Retinal pigment epithelial cell (primary cell): ENCODE measurements around the gene TBC1D5.

ENCODE experiments used
- DNase-seq: peaks from one replicate; pipeline ENCODE4 v3.0.0-alpha.2; 2010; ENCODE audit warnings: low read depth
- H3K4me3 ChIP-seq: 2 replicates; pipeline ENCODE4 v1.5.1; 2011; ENCODE audit warnings: mild to moderate bottlenecking, low read length, control low read depth, moderate library complexity
- CTCF ChIP-seq: conservative IDR thresholded peaks from 2 replicates; pipeline ENCODE4 v1.5.1; 2011; ENCODE audit warnings: low read depth, low read length, control low read depth, inconsistent platforms

Gene TBC1D5

GRCh38 chr3:17302774-17303173 is 439.7 kb downstream of the TBC1D5 start:
- H3K4me3 ChIP-seq = no peak overlapping the region
- no peak for DNase-seq
- TF ChIP-seq CTCF = no peak

GRCh38 chr3:17302170-17302569 is 440.3 kb downstream of the TBC1D5 start:
- DNase-seq = no peak
- no peak for TF ChIP-seq CTCF
- H3K4me3 ChIP-seq = no peak overlapping the region

GRCh38 chr3:17301271-17301670 is 441.2 kb downstream of the TBC1D5 start:
- DNase-seq = no peak
- TF ChIP-seq CTCF = no peak
- no peak overlapping the region for H3K4me3 ChIP-seq

GRCh38 chr3:17300441-17300840 is 442.0 kb downstream of the TBC1D5 start:
- no peak for TF ChIP-seq CTCF

GRCh38 chr3:17298038-17298437 is 444.4 kb downstream of the TBC1D5 start:
- TF ChIP-seq CTCF = no peak
- no peak overlapping the region for H3K4me3 ChIP-seq
- no peak for DNase-seq

More at GRCh38 chr3:17300441-17300840, 442.0 kb downstream of the TBC1D5 start:
- DNase-seq = no peak
- no peak overlapping the region for H3K4me3 ChIP-seq

GRCh38 chr3:17292556-17292955 is 449.9 kb downstream of the TBC1D5 start:
- no peak for TF ChIP-seq CTCF

GRCh38 chr3:17290894-17291293 is 451.5 kb downstream of the TBC1D5 start:
- DNase-seq = peak; percentile 11
- no peak for TF ChIP-seq CTCF
- H3K4me3 ChIP-seq = no peak overlapping the region

More at GRCh38 chr3:17292556-17292955, 449.9 kb downstream of the TBC1D5 start:
- DNase-seq = no peak
- no peak overlapping the region for H3K4me3 ChIP-seq
